ENCODE data around the gene GLRX5. TPM values are rescaled to one million over a fixed set of nuclear protein-coding genes. Genes with fewer than 3 reads are reported as not detected.

Gene GLRX5
- total RNA-seq, 1 experiment from 2014 or later: 62.2 TPM

- no peak overlapping the region for H3K4me2 ChIP-seq (ENCODE audit: insufficient read depth, insufficient read length, low read length)
- no CpG with 5 or more reads among the region's 2 CpGs for WGBS (ENCODE audit: extremely low coverage, insufficient read length, low lambda C conversion rate)
- H3K23ac ChIP-seq (ENCODE audit: insufficient read length, low read depth, low read length): no peak overlapping the region
- no peaks in the 10 kb centered on the region for H3K27me3 Mint-ChIP-seq (ENCODE audit: low read depth)
- no peak for DNase-seq
- no peak overlapping the region for H4K91ac ChIP-seq (ENCODE audit: insufficient read length, low read depth, low read length)
- no peaks in the 10 kb centered on the region for H3K27me3 ChIP-seq (ENCODE audit: insufficient read depth, low read length)
- H2BK20ac ChIP-seq (ENCODE audit: low read depth, low read length, poor library complexity, severe bottlenecking): no peak overlapping the region
- no peak overlapping the region for H3K27ac ChIP-seq (ENCODE audit: insufficient read length, low read depth, low read length)
- H3K9ac ChIP-seq (ENCODE audit: extremely low read depth, insufficient read length, low read length): no peak overlapping the region
- no peak overlapping the region for H3K14ac ChIP-seq (ENCODE audit: insufficient read depth, low read length)
- H3K4me1 Mint-ChIP-seq: peaks cover 2 to 7% of the 10 kb centered on the region in 2 experiments; a peak in 3 of 4 replicates
- H2BK12ac ChIP-seq (ENCODE audit: insufficient read length, low read depth, low read length): no peak overlapping the region
- no peak overlapping the region for H2AK5ac ChIP-seq (ENCODE audit: insufficient read length, low read length)
- no peaks in the 10 kb centered on the region for H3K9me3 ChIP-seq (ENCODE audit: control insufficient read depth, low read depth, low read length)
- no peaks in the 10 kb centered on the region for H3K4me1 ChIP-seq (ENCODE audit: insufficient read depth, low read length)
- H2BK15ac ChIP-seq (ENCODE audit: low read depth, low read length): no peak overlapping the region
- no peak overlapping the region for H2BK120ac ChIP-seq (ENCODE audit: low read depth, low read length, poor library complexity, severe bottlenecking)
- H3K36me3 Mint-ChIP-seq (ENCODE audit: insufficient read depth in 1 of 3, low read depth in 3 of 3): no peaks in the 10 kb centered on the region
- TF ChIP-seq, protein P1, sequence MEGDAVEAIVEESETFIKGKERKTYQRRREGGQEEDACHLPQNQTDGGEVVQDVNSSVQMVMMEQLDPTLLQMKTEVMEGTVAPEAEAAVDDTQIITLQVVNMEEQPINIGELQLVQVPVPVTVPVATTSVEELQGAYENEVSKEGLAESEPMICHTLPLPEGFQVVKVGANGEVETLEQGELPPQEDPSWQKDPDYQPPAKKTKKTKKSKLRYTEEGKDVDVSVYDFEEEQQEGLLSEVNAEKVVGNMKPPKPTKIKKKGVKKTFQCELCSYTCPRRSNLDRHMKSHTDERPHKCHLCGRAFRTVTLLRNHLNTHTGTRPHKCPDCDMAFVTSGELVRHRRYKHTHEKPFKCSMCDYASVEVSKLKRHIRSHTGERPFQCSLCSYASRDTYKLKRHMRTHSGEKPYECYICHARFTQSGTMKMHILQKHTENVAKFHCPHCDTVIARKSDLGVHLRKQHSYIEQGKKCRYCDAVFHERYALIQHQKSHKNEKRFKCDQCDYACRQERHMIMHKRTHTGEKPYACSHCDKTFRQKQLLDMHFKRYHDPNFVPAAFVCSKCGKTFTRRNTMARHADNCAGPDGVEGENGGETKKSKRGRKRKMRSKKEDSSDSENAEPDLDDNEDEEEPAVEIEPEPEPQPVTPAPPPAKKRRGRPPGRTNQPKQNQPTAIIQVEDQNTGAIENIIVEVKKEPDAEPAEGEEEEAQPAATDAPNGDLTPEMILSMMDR (conservative IDR thresholded peaks at IDR 0.05): no peak
- H2AFZ ChIP-seq (ENCODE audit: low read length): no peak overlapping the region
- no peak overlapping the region for H3K4me3 Mint-ChIP-seq
- H3K23me2 ChIP-seq (ENCODE audit: insufficient read length, low read depth, low read length, poor library complexity, severe bottlenecking): no peaks in the 10 kb centered on the region
- H3K18ac ChIP-seq (ENCODE audit: insufficient read length, low read depth, low read length): no peak overlapping the region
- no peak overlapping the region for H3K27ac Mint-ChIP-seq
- no peaks in the 10 kb centered on the region for H3K79me2 ChIP-seq (ENCODE audit: insufficient read depth, low read length)
- H4K5ac ChIP-seq (ENCODE audit: insufficient read length, low read depth, low read length): no peak overlapping the region
- H3K4ac ChIP-seq (ENCODE audit: low read depth, low read length): no peak overlapping the region
- peaks cover 0 to 3% of the 10 kb centered on the region in 2 experiments; a peak in 1 of 5 replicates for H3K9me3 Mint-ChIP-seq
- H4K8ac ChIP-seq (replicated peaks; ENCODE audit: insufficient read length, low read depth, low read length): no peak overlapping the region
- H2BK5ac ChIP-seq (ENCODE audit: insufficient read length, low read length): no peak overlapping the region
- H3K79me1 ChIP-seq (ENCODE audit: insufficient read depth, low read depth, low read length, poor library complexity, severe bottlenecking): no peaks in the 10 kb centered on the region
- H4K20me1 ChIP-seq (ENCODE audit: control insufficient read depth, insufficient read depth, insufficient read length): no peaks in the 10 kb centered on the region
- no peak overlapping the region for H3K56ac ChIP-seq (ENCODE audit: insufficient read length, low read depth, low read length)
- H3T11ph ChIP-seq (ENCODE audit: low read length): no peak overlapping the region
These were observed 42.8 kb upstream of the GLRX5 start for GRCh38 chr14:95491936-95492608.
